Neural progenitor cell (in vitro differentiated cells): ENCODE results near the gene PPP2R2C. TPM values are rescaled to one million over a fixed set of nuclear protein-coding genes. Genes with fewer than 3 reads are reported as not detected.
A peak's percentile ranks its signal among the peaks of the same experiment; 100 is the strongest.

ENCODE experiments used
- DNase-seq: peaks from one replicate; pipeline ENCODE4 v3.0.0-alpha.2; 2016; ENCODE audit warnings: low spot score
- H2AFZ ChIP-seq: fragments of 200-600 bp; sonication (generic); replicated peaks from 2 replicates; pipeline ENCODE4 v1.6.1; 2016; ENCODE audit warnings: antibody characterized with exemption
- H3F3A ChIP-seq: fragments of 200-600 bp; sonication (generic); 2 replicates; pipeline ENCODE4 v1.6.1; 2016; ENCODE audit warnings: antibody characterized with exemption, low read depth
- H3K27ac ChIP-seq: fragments of 200-600 bp; sonication (generic); 2 replicates; pipeline ENCODE4 v1.5.1; 2016; ENCODE audit warnings: mild to moderate bottlenecking
- H3K27me3 ChIP-seq: fragments of 200-600 bp; sonication (generic); 2 replicates; pipeline ENCODE4 v1.6.1; 2016; ENCODE audit warnings: mild to moderate bottlenecking, moderate library complexity
- H3K36me3 ChIP-seq: fragments of 200-600 bp; sonication (generic); 2 replicates; pipeline ENCODE4 v1.5.1; 2016
- H3K4me1 ChIP-seq: fragments of 200-600 bp; sonication (generic); 2 replicates; pipeline ENCODE4 v1.6.1; 2016; ENCODE audit warnings: mixed run types
- H3K4me2 ChIP-seq: fragments of 200-600 bp; sonication (generic); 2 replicates; pipeline ENCODE4 v1.6.1; 2016
- H3K4me3 ChIP-seq: fragments of 200-600 bp; sonication (generic); 2 replicates; pipeline ENCODE4 v1.5.1; 2016
- H3K79me2 ChIP-seq: fragments of 200-600 bp; sonication (generic); 2 replicates; pipeline ENCODE4 v1.6.1; 2016; ENCODE audit warnings: low read depth
- H3K9ac ChIP-seq: fragments of 200-600 bp; sonication (generic); 2 replicates; pipeline ENCODE4 v1.6.1; 2016
- H3K9me3 ChIP-seq: fragments of 200-600 bp; sonication (generic); 2 replicates; pipeline ENCODE4 v1.5.1; 2016; ENCODE audit warnings: low read depth
- H4K20me1 ChIP-seq: fragments of 200-600 bp; sonication (generic); 2 replicates; pipeline ENCODE4 v1.6.1; 2016; ENCODE audit warnings: low read depth
- H3K27ac Mint-ChIP-seq: 3 replicates; pipeline ENCODE4 v1.8.0; 2021; ENCODE audit warnings: mixed read lengths
- H3K27me3 Mint-ChIP-seq: 2 replicates; pipeline ENCODE4 v1.8.0; 2022; ENCODE audit warnings: low read depth, mild to moderate bottlenecking, inconsistent platforms, moderate library complexity, mixed read lengths; ENCODE audit not compliant: insufficient read depth
- H3K36me3 Mint-ChIP-seq: 3 replicates; pipeline ENCODE4 v1.8.0; 2021; ENCODE audit warnings: mixed read lengths
- H3K4me1 Mint-ChIP-seq: 3 replicates; pipeline ENCODE4 v1.8.0; 2021; ENCODE audit warnings: mixed read lengths
- H3K4me3 Mint-ChIP-seq: 3 replicates; pipeline ENCODE4 v1.8.0; 2021; ENCODE audit warnings: mild to moderate bottlenecking, moderate library complexity, mixed read lengths
- H3K9me3 Mint-ChIP-seq: 3 replicates; pipeline ENCODE4 v1.8.0; 2020; ENCODE audit warnings: mixed read lengths
- CTCF ChIP-seq: fragments of 200-600 bp; sonication (generic); IDR thresholded peaks from 2 replicates; pipeline ENCODE4 v1.5.1; 2017; ENCODE audit warnings: antibody characterized with exemption, mild to moderate bottlenecking
- EZH2 ChIP-seq: fragments of 200-600 bp; sonication (generic); IDR thresholded peaks from 2 replicates; pipeline ENCODE4 v1.6.1; 2017; ENCODE audit warnings: antibody characterized with exemption, mild to moderate bottlenecking, moderate library complexity
- EZH2phosphoT487 ChIP-seq: fragments of 200-600 bp; sonication (generic); IDR thresholded peaks from 2 replicates; pipeline ENCODE4 v1.6.1; 2017; ENCODE audit warnings: antibody characterized with exemption
- total RNA-seq: library from RNA; depleted of rRNA; stranded (reverse); fragments of >200 nt; gene quantifications from 2 replicates; pipeline ENCODE4 v1.2.3, GENCODE V29; 2015; ENCODE audit warnings: low replicate concordance

The PPP2R2C gene
- total RNA-seq, 1 donor from 2014 or later, result 3.5 TPM

GRCh38 chr4:6333301-6334202 is 138.9 kb downstream of the PPP2R2C start:
- no peak for TF ChIP-seq EZH2phosphoT487
- no peak for TF ChIP-seq EZH2
- peak; percentile 57 for TF ChIP-seq CTCF
- H3K27ac ChIP-seq, result no peak overlapping the region
- no peak overlapping the region for H3K4me2 ChIP-seq
- H3F3A ChIP-seq, result no peaks in the 10 kb centered on the region
- no peak for DNase-seq
- H3K27ac Mint-ChIP-seq, result no peak overlapping the region
- peaks cover 2% of the 10 kb centered on the region for H3K9me3 Mint-ChIP-seq
- H2AFZ ChIP-seq, result no peak overlapping the region
- no peaks in the 10 kb centered on the region for H3K79me2 ChIP-seq
- H3K36me3 Mint-ChIP-seq, result no peaks in the 10 kb centered on the region
- no peak overlapping the region for H3K4me3 Mint-ChIP-seq
- no peak overlapping the region for H3K4me3 ChIP-seq
- H4K20me1 ChIP-seq, result no peaks in the 10 kb centered on the region
- H3K9me3 ChIP-seq, result no peaks in the 10 kb centered on the region
- H3K4me1 ChIP-seq, result peaks cover 12% of the 10 kb centered on the region
- H3K27me3 Mint-ChIP-seq, result peaks cover 30% of the 10 kb centered on the region
- peaks cover 15% of the 10 kb centered on the region for H3K4me1 Mint-ChIP-seq
- peaks cover 6% of the 10 kb centered on the region for H3K27me3 ChIP-seq
- no peaks in the 10 kb centered on the region for H3K36me3 ChIP-seq
- H3K9ac ChIP-seq, result no peak overlapping the region

DNA sequence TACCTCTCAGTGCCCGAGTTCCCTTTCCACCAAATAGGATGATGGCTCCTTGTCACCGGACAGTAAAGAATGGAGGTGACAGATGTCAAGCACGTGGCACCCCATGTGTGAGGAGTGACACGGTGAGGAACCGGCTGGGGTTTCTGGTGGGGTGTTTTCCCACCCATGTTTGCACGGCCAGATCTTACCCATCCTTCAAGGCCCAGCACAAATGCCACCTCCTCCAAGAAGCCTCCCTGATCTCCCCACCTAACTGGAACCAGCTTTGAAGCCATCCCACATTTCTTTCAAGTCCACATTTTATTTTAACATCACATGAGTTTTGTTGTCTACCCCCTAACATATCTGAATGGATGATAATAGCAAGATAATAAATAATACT is 139.8 kb downstream of the PPP2R2C start:
- Mint-ChIP-seq H3K4me3 (no peak overlapping the region), H3K4me1 (peaks cover 8% of the 10 kb centered on the region), H3K27ac (no peak overlapping the region), H3K36me3 (no peaks in the 10 kb centered on the region), H3K9me3 (peaks cover 2% of the 10 kb centered on the region), H3K27me3 (peaks cover 31% of the 10 kb centered on the region)
- no peak for TF ChIP-seq EZH2
- no peak for TF ChIP-seq CTCF
- no peak for TF ChIP-seq EZH2phosphoT487
- H3K4me3 ChIP-seq, result no peak overlapping the region
- DNase-seq, result no peak
- H2AFZ ChIP-seq, result no peak overlapping the region
- no peak overlapping the region for H3K9ac ChIP-seq
- H3K27me3 ChIP-seq, result no peaks in the 10 kb centered on the region
- no peak overlapping the region for H3K27ac ChIP-seq
- no peaks in the 10 kb centered on the region for H4K20me1 ChIP-seq
- H3K4me2 ChIP-seq, result no peak overlapping the region
- no peaks in the 10 kb centered on the region for H3K79me2 ChIP-seq
- H3K36me3 ChIP-seq, result no peaks in the 10 kb centered on the region
- no peaks in the 10 kb centered on the region for H3K9me3 ChIP-seq
- H3F3A ChIP-seq, result no peaks in the 10 kb centered on the region
- peaks cover 5% of the 10 kb centered on the region for H3K4me1 ChIP-seq

- Mint-ChIP-seq H3K4me3 (no peak overlapping the region), H3K27ac (no peak overlapping the region), H3K27me3 (peaks cover 28% of the 10 kb centered on the region), H3K9me3 (peaks cover 2% of the 10 kb centered on the region), H3K4me1 (peaks cover 4% of the 10 kb centered on the region), H3K36me3 (no peaks in the 10 kb centered on the region)
- no peak overlapping the region for H3K4me3 ChIP-seq
- H2AFZ ChIP-seq, result no peak overlapping the region
- H3K9me3 ChIP-seq, result no peaks in the 10 kb centered on the region
- H3F3A ChIP-seq, result no peaks in the 10 kb centered on the region
- H3K36me3 ChIP-seq, result no peaks in the 10 kb centered on the region
- H3K4me2 ChIP-seq, result no peak overlapping the region
- DNase-seq, result peak; percentile 67
- no peaks in the 10 kb centered on the region for H3K27me3 ChIP-seq
- no peak overlapping the region for H3K9ac ChIP-seq
- no peaks in the 10 kb centered on the region for H3K79me2 ChIP-seq
- H3K4me1 ChIP-seq, result peaks cover under 1% of the 10 kb centered on the region
- H3K27ac ChIP-seq, result no peak overlapping the region
- H4K20me1 ChIP-seq, result no peaks in the 10 kb centered on the region
- TF ChIP-seq CTCF (peak; percentile 84), EZH2phosphoT487 (no peak)
These were observed 140.3 kb downstream of the PPP2R2C start for GRCh38 chr4:6332042-6332668.
